GM18499 (cell line): ENCODE measurements around the gene LMLN.
"Not testable (repeated sequence)": the region's sequence is repeated elsewhere in the genome, so short reads cannot be mapped to it uniquely, and the experiment has no call there.

Experiments
- ATAC-seq: cut with Tn5 transposase; IDR thresholded peaks from one replicate; pipeline ENCODE4 v1.9.1; 2021; ENCODE audit warnings: moderate number of reproducible peaks; ENCODE audit not compliant: insufficient read depth, unreplicated experiment

Gene LMLN

GRCh38 chr3:198071602-198072287, 111.7 kb downstream of the LMLN start:
- peak; percentile 98 for ATAC-seq

DNA sequence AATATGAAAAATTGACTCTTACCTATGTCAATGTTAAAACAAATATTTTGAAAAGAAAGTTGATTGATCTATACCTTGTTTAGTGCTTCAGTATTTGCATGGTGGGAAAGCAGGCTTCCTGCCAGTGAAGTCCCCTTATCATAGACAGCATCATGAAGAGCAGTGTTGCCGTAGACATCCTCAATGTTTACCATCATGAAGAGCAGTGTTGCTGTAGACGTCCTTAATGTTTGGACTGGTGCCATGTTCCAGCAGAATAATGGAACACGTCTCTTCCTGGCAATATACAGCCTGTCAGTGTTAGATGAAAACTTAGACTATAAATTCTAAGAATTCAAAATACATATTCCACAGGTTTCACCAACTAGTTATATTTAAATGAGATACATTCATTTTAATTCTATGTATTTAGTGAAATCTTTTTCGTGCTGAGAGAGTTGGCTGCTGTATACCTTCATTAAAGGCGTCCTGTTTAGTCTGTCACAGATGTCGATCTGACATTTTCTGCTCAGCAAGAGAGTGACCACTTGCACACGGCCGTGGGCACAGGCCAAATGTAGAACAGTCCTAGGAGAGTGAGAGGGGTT, 116.8 kb downstream of the LMLN start:
- no peak for ATAC-seq

GRCh38 chr3:198079771-198080520, 119.9 kb downstream of the LMLN start:
- ATAC-seq: no peak

GRCh38 chr3:198080521-198081384, 120.7 kb downstream of the LMLN start:
- no peak for ATAC-seq

- ATAC-seq: no peak
These were observed 121.4 kb downstream of the LMLN start for GRCh38 chr3:198081421-198081844.

GRCh38 chr3:198082226-198082625, 122.2 kb downstream of the LMLN start:
- ATAC-seq: not testable (repeated sequence)

DNA sequence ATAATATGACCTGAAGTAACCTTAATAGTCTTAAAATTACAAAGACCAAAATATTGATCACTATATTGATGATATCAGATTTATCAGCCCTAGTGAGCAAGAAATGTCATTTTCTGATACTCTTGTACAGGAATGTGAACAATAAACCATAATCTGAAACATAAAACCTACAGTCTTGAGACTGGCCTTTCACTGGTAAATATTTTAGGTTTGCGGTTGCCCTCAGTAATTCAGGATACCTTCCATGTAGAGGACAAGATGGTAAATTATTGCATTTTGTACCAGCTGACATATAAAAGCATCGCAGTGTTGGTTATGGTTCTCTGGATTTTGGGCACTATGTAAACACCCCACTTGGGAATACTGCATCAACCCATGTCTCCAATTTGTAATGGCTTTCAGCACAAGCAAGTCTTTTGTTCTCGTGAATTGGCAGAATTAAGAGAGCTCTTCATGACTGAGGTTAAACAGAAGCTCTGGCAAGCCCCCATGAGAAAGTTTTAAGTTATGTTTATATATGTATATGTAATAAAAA, 128.5 kb downstream of the LMLN start:
- no peak for ATAC-seq

DNA sequence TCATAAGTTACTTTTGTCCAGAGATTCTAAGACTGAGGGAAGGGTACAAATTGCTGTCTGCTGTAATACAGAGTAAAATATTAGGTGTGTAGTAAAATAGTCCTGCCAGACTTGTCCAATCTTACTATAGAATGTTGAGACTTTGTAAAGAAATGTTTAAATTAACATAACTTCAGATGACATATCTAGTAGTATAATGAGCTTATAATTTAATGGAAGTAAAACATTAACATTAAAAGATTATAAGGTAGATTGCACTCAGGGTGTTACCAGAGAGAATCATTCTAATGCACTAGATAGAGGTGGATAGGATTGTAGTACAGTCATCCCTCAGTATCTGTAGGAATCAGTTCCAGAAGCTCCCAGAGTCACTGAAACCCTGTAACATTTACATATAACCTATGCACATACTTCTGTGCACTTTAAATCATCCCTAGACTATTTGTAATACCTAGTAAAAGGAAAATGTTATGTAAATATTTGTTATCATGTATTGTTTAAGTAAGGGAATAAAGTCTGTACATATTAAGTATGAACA, 130.8 kb downstream of the LMLN start:
- no peak for ATAC-seq

- ATAC-seq: no peak
These were observed 132.3 kb downstream of the LMLN start for GRCh38 chr3:198092276-198092675.

DNA sequence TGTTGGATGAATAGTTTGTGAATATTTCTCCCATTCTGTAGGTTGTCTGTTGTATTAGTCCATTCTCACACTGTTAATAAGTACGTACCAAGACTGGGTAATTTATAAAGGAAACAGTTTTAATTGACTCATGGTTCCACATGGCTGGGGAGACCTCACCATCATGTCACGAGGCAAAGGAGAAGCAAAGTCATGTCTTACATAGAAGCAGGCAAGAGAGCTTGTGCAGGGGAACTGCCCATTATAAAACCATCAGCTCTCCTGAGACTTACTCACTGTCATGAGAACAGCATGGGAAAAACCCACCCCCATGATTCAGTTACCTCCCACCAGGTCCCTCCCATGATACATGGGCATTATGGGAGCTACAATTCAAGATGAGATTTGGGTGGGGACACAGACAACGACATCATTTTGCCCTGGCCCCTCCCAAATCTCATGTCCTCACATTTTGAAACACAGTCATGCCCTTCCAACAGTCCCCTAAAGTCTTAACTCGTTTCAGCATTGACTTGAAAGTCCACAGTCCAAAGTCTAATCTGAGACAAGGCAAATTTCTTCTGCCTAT, 133.2 kb downstream of the LMLN start:
- no peak for ATAC-seq
